ENCODE measurements around the gene ZNF598.

- TF ChIP-seq POLR2A (IDR thresholded peaks at IDR 0.05; ENCODE audit: low read length), result no peak
- TF ChIP-seq GATA1 (IDR thresholded peaks at IDR 0.05; ENCODE audit: low read depth, low read length), result no peak
Observed at GRCh38 chr16:2001035-2001434, 8.6 kb downstream of the ZNF598 start.

All from erythroblast (primary cell).